WERI-Rb-1 (cell line): ENCODE data around the gene TGM2.

ENCODE experiments used
- DNase-seq: peaks from one replicate; pipeline ENCODE4 v3.0.0-alpha.2; 2020
- H3K27ac ChIP-seq: fragments of 250-450 bp; sonication (Bioruptor Pico); 2 replicates; pipeline ENCODE4 v1.5.1; 2020; ENCODE audit warnings: mild to moderate bottlenecking, moderate library complexity
- H3K27me3 ChIP-seq: fragments of 250-450 bp; sonication (Bioruptor Pico); 2 replicates; pipeline ENCODE4 v1.5.1; 2021; ENCODE audit warnings: mild to moderate bottlenecking, low read depth, moderate library complexity; ENCODE audit not compliant: insufficient read depth, severe bottlenecking
- H3K36me3 ChIP-seq: fragments of 250-450 bp; sonication (Bioruptor Pico); 2 replicates; pipeline ENCODE4 v1.5.1; 2020; ENCODE audit warnings: mild to moderate bottlenecking, moderate library complexity
- H3K4me3 ChIP-seq: 2 replicates; pipeline ENCODE4 v1.5.1; 2011; ENCODE audit warnings: low read depth, mild to moderate bottlenecking, control low read depth, low read length
- H3K9me3 ChIP-seq: fragments of 250-450 bp; sonication (Bioruptor Pico); 2 replicates; pipeline ENCODE4 v1.5.1; 2021; ENCODE audit warnings: mild to moderate bottlenecking, moderate library complexity; ENCODE audit not compliant: severe bottlenecking
- TF ChIP-seq, protein P1 (sequence below): IDR thresholded peaks from 2 replicates; pipeline ENCODE4 v1.5.1; 2011; ENCODE audit warnings: low read depth, mild to moderate bottlenecking, control low read depth, inconsistent platforms, low read length

The TGM2 gene

DNA sequence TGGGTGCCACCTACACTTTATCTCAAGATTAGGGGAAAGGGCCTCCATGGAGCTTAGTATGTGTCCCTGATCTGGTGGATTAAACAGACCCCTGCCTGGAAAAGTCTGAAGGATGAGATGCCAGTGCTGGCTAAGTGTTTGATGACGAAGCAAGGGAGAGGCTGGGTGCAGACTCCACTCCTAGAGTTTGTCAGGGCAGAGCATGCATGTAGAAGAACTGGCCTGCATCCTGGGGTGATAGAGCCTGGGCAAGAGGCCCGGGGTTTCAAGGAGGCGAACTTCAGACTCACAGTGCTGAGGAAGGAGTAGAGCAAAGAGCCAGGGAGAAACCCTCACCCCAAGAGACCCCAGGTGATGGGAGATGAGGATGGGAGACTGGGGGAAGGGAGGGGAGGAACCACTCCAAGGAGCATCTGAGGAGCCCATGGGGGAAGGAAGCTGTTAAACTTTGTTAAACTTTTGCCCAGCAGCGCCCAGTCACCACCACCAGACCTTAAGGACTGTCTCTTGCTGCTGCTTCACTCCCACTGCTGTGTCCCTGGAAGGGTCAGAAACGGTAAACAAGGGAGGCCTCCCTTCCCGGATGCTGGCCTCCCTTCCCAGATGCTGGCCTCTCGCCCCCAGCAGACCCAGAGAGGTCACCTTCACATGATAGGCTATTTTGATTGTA is 69.9 kb downstream of the TGM2 start:
- H3K27me3 ChIP-seq = no peaks in the 10 kb centered on the region
- TF ChIP-seq, protein P1, sequence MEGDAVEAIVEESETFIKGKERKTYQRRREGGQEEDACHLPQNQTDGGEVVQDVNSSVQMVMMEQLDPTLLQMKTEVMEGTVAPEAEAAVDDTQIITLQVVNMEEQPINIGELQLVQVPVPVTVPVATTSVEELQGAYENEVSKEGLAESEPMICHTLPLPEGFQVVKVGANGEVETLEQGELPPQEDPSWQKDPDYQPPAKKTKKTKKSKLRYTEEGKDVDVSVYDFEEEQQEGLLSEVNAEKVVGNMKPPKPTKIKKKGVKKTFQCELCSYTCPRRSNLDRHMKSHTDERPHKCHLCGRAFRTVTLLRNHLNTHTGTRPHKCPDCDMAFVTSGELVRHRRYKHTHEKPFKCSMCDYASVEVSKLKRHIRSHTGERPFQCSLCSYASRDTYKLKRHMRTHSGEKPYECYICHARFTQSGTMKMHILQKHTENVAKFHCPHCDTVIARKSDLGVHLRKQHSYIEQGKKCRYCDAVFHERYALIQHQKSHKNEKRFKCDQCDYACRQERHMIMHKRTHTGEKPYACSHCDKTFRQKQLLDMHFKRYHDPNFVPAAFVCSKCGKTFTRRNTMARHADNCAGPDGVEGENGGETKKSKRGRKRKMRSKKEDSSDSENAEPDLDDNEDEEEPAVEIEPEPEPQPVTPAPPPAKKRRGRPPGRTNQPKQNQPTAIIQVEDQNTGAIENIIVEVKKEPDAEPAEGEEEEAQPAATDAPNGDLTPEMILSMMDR = no peak
- peak; percentile 39 for DNase-seq
- no peak overlapping the region for H3K4me3 ChIP-seq
- peaks cover 14% of the 10 kb centered on the region for H3K36me3 ChIP-seq
- no peak overlapping the region for H3K27ac ChIP-seq
- H3K9me3 ChIP-seq = no peaks in the 10 kb centered on the region

DNA sequence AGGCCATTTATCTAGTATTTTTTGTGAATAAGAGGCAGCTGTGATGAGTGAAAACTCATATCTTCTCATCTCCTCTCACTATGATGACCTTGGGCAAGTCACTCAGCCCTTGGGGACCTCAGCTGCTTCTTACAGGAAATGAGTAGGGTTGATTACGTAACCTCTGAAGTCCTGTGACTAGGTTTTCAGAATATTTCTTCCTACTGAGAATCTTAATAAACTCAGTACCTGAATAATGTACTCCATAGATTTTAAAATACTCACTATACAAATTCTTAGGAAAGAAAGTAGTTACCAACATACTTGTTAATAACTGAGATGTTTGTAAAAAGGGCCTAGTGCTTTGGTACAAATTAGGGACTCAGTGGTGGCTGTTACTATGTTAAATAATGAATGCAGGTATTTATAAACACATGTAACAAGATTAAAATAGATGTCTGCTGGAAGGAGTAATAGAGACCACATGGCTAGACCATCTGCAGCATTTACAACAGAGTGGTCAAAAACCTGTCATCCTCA is 70.6 kb downstream of the TGM2 start:
- Histone ChIP-seq H3K27me3 (no peaks in the 10 kb centered on the region), H3K4me3 (no peak overlapping the region), H3K27ac (no peak overlapping the region), H3K36me3 (peaks cover 21% of the 10 kb centered on the region), H3K9me3 (no peaks in the 10 kb centered on the region)
- DNase-seq = no peak
- TF ChIP-seq, protein P1 = no peak

DNA sequence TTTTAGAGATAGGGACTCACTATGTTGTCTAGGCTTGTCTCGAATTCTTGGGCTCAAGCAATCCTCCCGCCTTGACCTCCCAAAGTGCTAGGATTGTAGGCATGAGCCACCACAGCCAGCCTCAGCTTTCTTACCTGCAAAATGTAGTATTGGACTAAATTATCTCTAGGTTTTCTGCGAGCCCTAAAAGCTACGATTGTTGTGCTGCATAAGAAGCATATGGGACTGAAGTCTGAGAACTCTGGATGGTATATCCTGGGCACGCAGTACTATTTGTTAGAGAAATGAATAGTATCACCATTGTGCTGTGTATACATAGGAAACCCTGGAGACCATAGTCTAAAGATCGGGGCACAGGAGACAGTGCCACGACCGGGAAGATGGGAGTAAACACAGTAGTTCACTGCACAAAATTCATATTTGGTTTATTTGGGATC is 71.4 kb downstream of the TGM2 start:
- DNase-seq = no peak
- Histone ChIP-seq H3K36me3 (peaks cover 26% of the 10 kb centered on the region), H3K4me3 (no peak overlapping the region), H3K9me3 (no peaks in the 10 kb centered on the region), H3K27me3 (no peaks in the 10 kb centered on the region), H3K27ac (no peak overlapping the region)
- TF ChIP-seq, protein P1 = no peak

DNA sequence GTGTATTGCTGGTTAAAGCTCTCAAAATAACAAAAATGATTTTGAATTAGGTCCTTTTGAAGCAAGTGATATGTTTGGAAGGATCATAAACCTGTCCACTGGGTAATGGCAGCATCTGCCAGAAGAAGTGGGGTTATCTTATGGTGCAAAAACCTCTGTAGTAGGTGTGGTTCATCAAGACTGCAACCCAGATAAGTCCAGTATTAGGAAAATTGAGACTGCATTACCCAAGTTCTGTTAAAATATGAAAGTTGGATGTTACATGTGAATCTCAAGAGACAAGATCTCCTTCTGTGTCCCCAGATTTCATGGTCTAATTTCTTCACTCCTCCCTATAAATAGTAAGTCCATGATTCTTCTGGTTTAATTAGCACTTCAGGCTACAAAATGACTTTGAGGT is 72.2 kb downstream of the TGM2 start:
- Histone ChIP-seq H3K27me3 (no peaks in the 10 kb centered on the region), H3K36me3 (peaks cover 32% of the 10 kb centered on the region), H3K27ac (no peak overlapping the region), H3K9me3 (no peaks in the 10 kb centered on the region), H3K4me3 (no peak overlapping the region)
- TF ChIP-seq, protein P1 = no peak
- DNase-seq = no peak

DNA sequence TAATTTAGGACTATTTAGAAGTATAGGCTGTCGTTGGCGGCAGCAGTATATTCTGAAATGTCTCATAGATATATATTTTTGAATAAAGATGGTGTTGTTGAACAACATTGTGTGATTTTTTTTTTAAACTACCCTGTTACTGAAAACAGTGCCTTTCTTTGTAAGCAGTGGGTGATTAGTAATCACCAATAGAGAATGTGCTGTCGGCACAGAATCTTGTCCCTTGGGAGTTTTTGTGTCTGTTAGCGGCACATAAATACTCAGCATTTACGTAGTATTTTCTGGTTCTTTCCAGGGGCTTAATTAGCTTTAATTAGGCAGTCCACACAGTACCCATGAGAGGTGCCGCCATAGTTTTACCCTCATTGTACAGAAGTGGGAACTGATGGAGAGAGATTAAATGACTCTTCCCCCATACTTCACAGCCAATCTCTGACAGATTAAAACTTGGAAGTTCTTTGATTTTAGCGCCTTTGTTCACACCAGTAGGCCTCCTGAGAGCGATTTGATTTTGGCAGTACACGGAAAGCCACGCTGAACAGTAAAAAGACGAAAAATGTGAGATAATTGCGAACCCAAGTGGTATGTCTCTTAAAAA is 72.7 kb downstream of the TGM2 start:
- TF ChIP-seq, protein P1 = no peak
- no peaks in the 10 kb centered on the region for H3K9me3 ChIP-seq
- DNase-seq = no peak
- H3K27me3 ChIP-seq = no peaks in the 10 kb centered on the region
- no peak overlapping the region for H3K4me3 ChIP-seq
- H3K27ac ChIP-seq = no peak overlapping the region
- peaks cover 37% of the 10 kb centered on the region for H3K36me3 ChIP-seq
